Measurements from ENCODE around the gene GLYATL3. TPM values are rescaled to one million over a fixed set of nuclear protein-coding genes. Genes with fewer than 3 reads are reported as not detected.

Gene GLYATL3
- total and polyA plus RNA-seq, 7 donors = not detected

Other genes starting within 250 kb of the GLYATL3 start
- 10 to 100 TPM; 22.1 to 24.5 (median 22.2) TPM for gene MMUT, start 36.7 kb upstream of the GLYATL3 start, total RNA-seq
- 10 to 100 TPM; 13.1 to 20.4 (median 13.7) TPM for gene MMUT, start 36.7 kb upstream of the GLYATL3 start, polyA plus RNA-seq
- gene CENPQ, start 36.6 kb upstream of the GLYATL3 start, total RNA-seq = 1 to 10 TPM; 1.9 to 3.8 (median 2.1) TPM
- 1 to 10 TPM; 3.5 to 5.5 (median 4.0) TPM for gene CENPQ, start 36.6 kb upstream of the GLYATL3 start, polyA plus RNA-seq
- gene C6orf141, start 50.7 kb downstream of the GLYATL3 start, total RNA-seq = under 1 TPM in 3 of 4 donors, not detected in 1; 0.28 to 0.88 (median 0.58) TPM
- gene C6orf141, start 50.7 kb downstream of the GLYATL3 start, polyA plus RNA-seq = 1 to 10 TPM in 1 of 3 donors, under 1 TPM in 2; 0.29 to 1.5 (median 0.75) TPM
- gene RHAG, start 136.9 kb downstream of the GLYATL3 start, total RNA-seq = not detected
- under 1 TPM in 1 of 3 donors, not detected in 2; 0.04 TPM for gene RHAG, start 136.9 kb downstream of the GLYATL3 start, polyA plus RNA-seq
- not detected for gene CRISP2, start 213.6 kb downstream of the GLYATL3 start, total RNA-seq
- not detected for gene CRISP2, start 213.6 kb downstream of the GLYATL3 start, polyA plus RNA-seq
- gene CRISP3, start 244.5 kb downstream of the GLYATL3 start, total RNA-seq = not detected
- gene CRISP3, start 244.5 kb downstream of the GLYATL3 start, polyA plus RNA-seq = under 1 TPM in 1 of 3 donors, not detected in 2; 0.04 TPM